MM.1S (cell line): ENCODE results near the gene CCDC192.

Experiments
- DNase-seq: peaks from one replicate; pipeline ENCODE4 v3.0.0-alpha.2; 2015
- H2AFZ ChIP-seq: fragments of 300-600 bp; sonication (generic); 2 replicates; pipeline ENCODE4 v1.6.0; 2016; ENCODE audit warnings: antibody characterized with exemption, low read length
- H3F3A ChIP-seq: fragments of 300-600 bp; sonication (generic); 2 replicates; pipeline ENCODE4 v1.6.1; 2016; ENCODE audit warnings: mild to moderate bottlenecking, antibody characterized with exemption, low read length, moderate library complexity, mixed read lengths; ENCODE audit not compliant: insufficient read depth
- H3K27ac ChIP-seq: fragments of 300-600 bp; sonication (generic); 2 replicates; pipeline ENCODE4 v1.5.1; 2016; ENCODE audit warnings: mild to moderate bottlenecking, low read length
- H3K27me3 ChIP-seq: fragments of 300-600 bp; sonication (generic); replicated peaks from 2 replicates; pipeline ENCODE4 v1.6.0; 2016; ENCODE audit warnings: low read length; ENCODE audit not compliant: insufficient read depth
- H3K36me3 ChIP-seq: fragments of 300-600 bp; sonication (generic); replicated peaks from 2 replicates; pipeline ENCODE4 v1.6.1; 2016; ENCODE audit warnings: mild to moderate bottlenecking, low read length, mixed read lengths; ENCODE audit not compliant: insufficient read depth
- H3K4me1 ChIP-seq: fragments of 300-600 bp; sonication (generic); 2 replicates; pipeline ENCODE4 v1.6.1; 2016; ENCODE audit warnings: low read length, mixed read lengths
- H3K4me2 ChIP-seq: fragments of 300-600 bp; sonication (generic); 2 replicates; pipeline ENCODE4 v1.6.0; 2016; ENCODE audit warnings: low read depth, low read length
- H3K4me3 ChIP-seq: fragments of 300-600 bp; sonication (generic); 2 replicates; pipeline ENCODE4 v1.5.1; 2016; ENCODE audit warnings: low read length, mixed read lengths
- H3K79me2 ChIP-seq: fragments of 300-600 bp; sonication (generic); 2 replicates; pipeline ENCODE4 v1.6.1; 2016; ENCODE audit warnings: mixed run types, low read length, mixed read lengths
- H3K9ac ChIP-seq: fragments of 300-600 bp; sonication (generic); 2 replicates; pipeline ENCODE4 v1.6.1; 2016; ENCODE audit warnings: low read length, mixed read lengths
- H3K9me2 ChIP-seq: fragments of 300-600 bp; sonication (generic); replicated peaks from 2 replicates; pipeline ENCODE4 v1.6.1; 2016; ENCODE audit warnings: mild to moderate bottlenecking, low read length, mixed read lengths; ENCODE audit not compliant: insufficient read depth
- H3K9me3 ChIP-seq: fragments of 300-600 bp; sonication (generic); replicated peaks from 2 replicates; pipeline ENCODE4 v1.6.1; 2016; ENCODE audit warnings: mild to moderate bottlenecking, low read length, mixed read lengths; ENCODE audit not compliant: insufficient read depth
- H4K20me1 ChIP-seq: fragments of 300-600 bp; sonication (generic); 2 replicates; pipeline ENCODE4 v1.6.1; 2016; ENCODE audit warnings: mild to moderate bottlenecking, low read length, moderate library complexity, mixed read lengths; ENCODE audit not compliant: insufficient read depth
- CTCF ChIP-seq: fragments of 300-600 bp; sonication (generic); IDR thresholded peaks from 2 replicates; pipeline ENCODE4 v1.5.1; 2016; ENCODE audit warnings: antibody characterized with exemption, low read length, mixed read lengths
- EZH2 ChIP-seq: fragments of 300-600 bp; sonication (generic); optimal IDR thresholded peaks from 2 replicates; pipeline ENCODE3; 2017; ENCODE audit warnings: low read depth, mild to moderate bottlenecking, antibody characterized with exemption, low read length, mixed read lengths
- EZH2phosphoT487 ChIP-seq: fragments of 300-600 bp; sonication (generic); IDR thresholded peaks from 2 replicates; pipeline ENCODE4 v1.6.1; 2018; ENCODE audit warnings: antibody characterized with exemption, low read length

CCDC192 gene

GRCh38 chr5:127930311-127930710, 227.1 kb downstream of the CCDC192 start:
- Histone ChIP-seq H3K4me3 (no peak overlapping the region), H3K27ac (no peak overlapping the region), H3K4me1 (no peaks in the 10 kb centered on the region), H3K36me3 (no peaks in the 10 kb centered on the region), H3K9ac (no peak overlapping the region), H4K20me1 (no peaks in the 10 kb centered on the region), H3K79me2 (no peaks in the 10 kb centered on the region), H3K4me2 (no peak overlapping the region), H3K27me3 (no peaks in the 10 kb centered on the region), H2AFZ (no peak overlapping the region), H3K9me3 (no peaks in the 10 kb centered on the region), H3F3A (no peaks in the 10 kb centered on the region), H3K9me2 (no peaks in the 10 kb centered on the region)
- TF ChIP-seq EZH2phosphoT487, result no peak
- TF ChIP-seq EZH2, result no peak
- no peak for TF ChIP-seq CTCF
- no peak for DNase-seq

- H3K27ac ChIP-seq, result no peak overlapping the region
- TF ChIP-seq EZH2 (no peak), EZH2phosphoT487 (no peak), CTCF (no peak)
- H3K4me2 ChIP-seq, result no peak overlapping the region
- H2AFZ ChIP-seq, result no peak overlapping the region
- no peaks in the 10 kb centered on the region for H3F3A ChIP-seq
- H3K79me2 ChIP-seq, result no peaks in the 10 kb centered on the region
- H3K9ac ChIP-seq, result no peak overlapping the region
- no peaks in the 10 kb centered on the region for H3K9me3 ChIP-seq
- DNase-seq, result no peak
- no peaks in the 10 kb centered on the region for H3K27me3 ChIP-seq
- H3K4me3 ChIP-seq, result no peak overlapping the region
- H4K20me1 ChIP-seq, result no peaks in the 10 kb centered on the region
- no peaks in the 10 kb centered on the region for H3K4me1 ChIP-seq
- H3K9me2 ChIP-seq, result no peaks in the 10 kb centered on the region
- H3K36me3 ChIP-seq, result no peaks in the 10 kb centered on the region
Observed at GRCh38 chr5:127931396-127931795, 228.2 kb downstream of the CCDC192 start.

GRCh38 chr5:127933348-127933747, 230.2 kb downstream of the CCDC192 start:
- H3K4me3 ChIP-seq, result no peak overlapping the region
- no peaks in the 10 kb centered on the region for H3K27me3 ChIP-seq
- no peak overlapping the region for H3K9ac ChIP-seq
- no peak overlapping the region for H2AFZ ChIP-seq
- H3K27ac ChIP-seq, result no peak overlapping the region
- H3K4me2 ChIP-seq, result no peak overlapping the region
- no peaks in the 10 kb centered on the region for H3F3A ChIP-seq
- TF ChIP-seq EZH2, result no peak
- no peak for TF ChIP-seq EZH2phosphoT487
- TF ChIP-seq CTCF, result no peak
- no peaks in the 10 kb centered on the region for H3K4me1 ChIP-seq
- no peaks in the 10 kb centered on the region for H3K36me3 ChIP-seq
- no peaks in the 10 kb centered on the region for H3K9me3 ChIP-seq
- H3K9me2 ChIP-seq, result no peaks in the 10 kb centered on the region
- DNase-seq, result no peak
- H3K79me2 ChIP-seq, result no peaks in the 10 kb centered on the region
- H4K20me1 ChIP-seq, result no peaks in the 10 kb centered on the region
